OCI-M1 (cell line): ENCODE results near the gene CD38.
"Not testable (repeated sequence)": the region's sequence is repeated elsewhere in the genome, so short reads cannot be mapped to it uniquely, and the experiment has no call there.

ENCODE experiments used
- DNase-seq: peaks from one replicate; lab custom pipeline; 2025; lab: John Stamatoyannopoulos, UW

CD38 gene

GRCh38 chr4:15799141-15799540 is 21.0 kb downstream of the CD38 start:
- no peak for DNase-seq

GRCh38 chr4:15799701-15800100 is 21.6 kb downstream of the CD38 start:
- no peak for DNase-seq

GRCh38 chr4:15802497-15802896 is 24.4 kb downstream of the CD38 start:
- not testable (repeated sequence) for DNase-seq

- peak; percentile 73 for DNase-seq
These were observed 27.7 kb downstream of the CD38 start for GRCh38 chr4:15805583-15806517.

GRCh38 chr4:15809058-15809457 is 30.9 kb downstream of the CD38 start:
- DNase-seq, result peak; percentile 24

GRCh38 chr4:15809466-15809865 is 31.3 kb downstream of the CD38 start:
- no peak for DNase-seq

GRCh38 chr4:15811703-15812337 is 33.7 kb downstream of the CD38 start:
- peak; percentile 69 for DNase-seq

GRCh38 chr4:15832523-15833451 is 54.7 kb downstream of the CD38 start:
- no peak for DNase-seq

GRCh38 chr4:15833801-15834200 is 55.7 kb downstream of the CD38 start:
- no peak for DNase-seq

- no peak for DNase-seq
These were observed 58.2 kb downstream of the CD38 start for GRCh38 chr4:15836362-15836761.

GRCh38 chr4:15837591-15837990 is 59.5 kb downstream of the CD38 start:
- no peak for DNase-seq

GRCh38 chr4:15841194-15841730 is 63.1 kb downstream of the CD38 start:
- not testable (repeated sequence) for DNase-seq

- DNase-seq, result no peak
These were observed 69.6 kb downstream of the CD38 start for GRCh38 chr4:15847746-15848145.

GRCh38 chr4:15848191-15848842 is 70.2 kb downstream of the CD38 start:
- DNase-seq, result no peak

GRCh38 chr4:15851969-15852368 is 73.8 kb downstream of the CD38 start:
- no peak for DNase-seq

GRCh38 chr4:15852524-15852923 is 74.4 kb downstream of the CD38 start:
- no peak for DNase-seq

GRCh38 chr4:15853345-15853744 is 75.2 kb downstream of the CD38 start:
- DNase-seq, result no peak

GRCh38 chr4:15855804-15856475 is 77.8 kb downstream of the CD38 start:
- no peak for DNase-seq

GRCh38 chr4:15861198-15861597 is 83.1 kb downstream of the CD38 start:
- DNase-seq, result not testable (repeated sequence)

GRCh38 chr4:15864651-15865566 is 86.8 kb downstream of the CD38 start:
- DNase-seq, result no peak
